ENCODE results near the gene PNMA8C. TPM values are rescaled to one million over a fixed set of nuclear protein-coding genes. Genes with fewer than 3 reads are reported as not detected.

PNMA8C gene
- total RNA-seq, 4 donors from 2014 or later = not detected

DNA sequence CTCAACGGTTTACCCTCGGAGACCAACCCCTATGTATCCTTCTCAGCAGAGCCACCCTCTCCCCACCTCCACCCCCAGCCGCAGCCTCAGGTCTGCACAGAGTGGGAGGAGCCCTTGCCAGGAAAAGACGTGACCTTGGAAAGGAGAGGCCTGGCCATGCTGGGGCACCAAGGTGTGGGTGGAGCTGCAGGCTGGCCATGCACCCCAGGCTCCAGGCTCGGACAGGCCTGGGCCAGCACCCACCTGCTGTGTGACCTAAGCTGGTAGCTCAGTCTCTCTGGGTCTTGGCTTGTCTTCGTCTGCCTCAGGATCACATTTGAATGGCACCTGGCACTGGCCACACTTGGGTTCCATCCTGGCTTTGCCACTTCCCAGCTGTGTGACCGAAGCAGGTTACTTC lies 44.9 kb downstream of the PNMA8C start:
- DNase-seq (ENCODE audit: low spot score) (no peak), ATAC-seq (ENCODE audit: low FRiP score) (no peak)
- TF ChIP-seq, protein P1, sequence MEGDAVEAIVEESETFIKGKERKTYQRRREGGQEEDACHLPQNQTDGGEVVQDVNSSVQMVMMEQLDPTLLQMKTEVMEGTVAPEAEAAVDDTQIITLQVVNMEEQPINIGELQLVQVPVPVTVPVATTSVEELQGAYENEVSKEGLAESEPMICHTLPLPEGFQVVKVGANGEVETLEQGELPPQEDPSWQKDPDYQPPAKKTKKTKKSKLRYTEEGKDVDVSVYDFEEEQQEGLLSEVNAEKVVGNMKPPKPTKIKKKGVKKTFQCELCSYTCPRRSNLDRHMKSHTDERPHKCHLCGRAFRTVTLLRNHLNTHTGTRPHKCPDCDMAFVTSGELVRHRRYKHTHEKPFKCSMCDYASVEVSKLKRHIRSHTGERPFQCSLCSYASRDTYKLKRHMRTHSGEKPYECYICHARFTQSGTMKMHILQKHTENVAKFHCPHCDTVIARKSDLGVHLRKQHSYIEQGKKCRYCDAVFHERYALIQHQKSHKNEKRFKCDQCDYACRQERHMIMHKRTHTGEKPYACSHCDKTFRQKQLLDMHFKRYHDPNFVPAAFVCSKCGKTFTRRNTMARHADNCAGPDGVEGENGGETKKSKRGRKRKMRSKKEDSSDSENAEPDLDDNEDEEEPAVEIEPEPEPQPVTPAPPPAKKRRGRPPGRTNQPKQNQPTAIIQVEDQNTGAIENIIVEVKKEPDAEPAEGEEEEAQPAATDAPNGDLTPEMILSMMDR (IDR thresholded peaks at IDR 0.05) = no peak

DNA sequence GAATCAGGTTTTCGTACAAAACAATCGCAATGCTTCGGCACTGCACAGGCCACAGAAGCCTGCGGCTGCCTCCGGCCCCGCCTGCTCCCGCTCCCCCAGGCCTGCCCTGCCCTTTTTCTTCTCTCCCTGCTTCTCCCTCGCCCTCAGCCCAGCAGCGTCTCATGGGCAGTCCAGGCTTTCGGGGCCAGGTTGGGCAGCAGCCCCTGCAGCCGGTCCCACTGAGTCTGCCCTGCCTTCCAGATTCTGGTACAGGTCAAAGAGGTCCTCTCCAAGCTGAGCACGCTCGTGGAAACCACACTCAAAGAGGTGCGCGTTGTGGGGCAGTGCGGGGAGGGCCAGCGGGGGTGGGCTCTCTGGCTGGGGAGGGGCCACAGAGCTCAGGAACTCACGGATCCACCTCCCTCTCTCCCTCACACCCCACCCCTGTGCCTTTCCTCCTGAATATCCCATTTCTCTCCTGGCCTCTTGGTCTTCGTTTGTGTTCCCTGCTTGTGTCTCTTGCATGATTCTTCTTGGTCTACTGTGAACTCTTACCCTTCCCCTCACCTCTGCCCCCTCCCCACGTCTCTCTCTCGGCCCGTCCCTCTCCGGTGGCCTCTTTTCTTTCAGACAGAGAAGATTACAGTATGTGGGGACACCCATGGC lies 45.4 kb downstream of the PNMA8C start:
- TF ChIP-seq, protein P1 (IDR thresholded peaks at IDR 0.05) = no peak
- no peak for ATAC-seq (ENCODE audit: low FRiP score)

DNA sequence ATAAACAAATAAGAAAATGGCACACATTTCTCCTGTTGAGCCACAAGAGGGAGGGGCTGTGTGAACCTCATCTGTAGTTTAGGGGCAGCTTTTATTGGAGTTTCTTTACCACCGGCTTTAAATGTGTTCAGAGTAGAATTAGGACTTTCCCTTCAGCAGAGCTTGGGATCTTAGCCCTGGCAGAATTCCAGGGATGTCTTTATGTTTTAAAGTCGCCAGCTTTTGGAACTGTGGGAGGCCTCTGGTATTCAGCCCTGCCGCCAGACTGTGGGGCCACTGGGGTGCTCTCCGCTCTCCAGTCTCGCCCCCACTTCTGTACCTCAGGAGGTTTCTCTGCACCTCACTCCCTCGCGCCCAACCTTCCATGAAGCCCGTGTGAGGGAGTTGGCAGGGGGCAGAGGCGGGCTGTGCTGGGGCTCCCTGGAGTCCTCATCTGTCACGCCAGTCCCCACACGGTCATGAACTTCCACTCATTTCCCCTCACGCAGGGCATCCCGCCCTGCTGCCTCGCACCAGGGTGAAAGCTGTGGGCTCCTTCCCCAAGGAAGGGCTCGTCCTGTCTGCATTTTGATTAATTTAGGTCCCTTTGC lies 46.9 kb downstream of the PNMA8C start:
- ATAC-seq (ENCODE audit: low FRiP score) = no peak
- DNase-seq (ENCODE audit: low spot score) = no peak
- TF ChIP-seq, protein P1 (IDR thresholded peaks at IDR 0.05) = no peak

More for the DNA sequence above, 45.4 kb downstream of the PNMA8C start:
- DNase-seq (ENCODE audit: low spot score) = no peak

DNA sequence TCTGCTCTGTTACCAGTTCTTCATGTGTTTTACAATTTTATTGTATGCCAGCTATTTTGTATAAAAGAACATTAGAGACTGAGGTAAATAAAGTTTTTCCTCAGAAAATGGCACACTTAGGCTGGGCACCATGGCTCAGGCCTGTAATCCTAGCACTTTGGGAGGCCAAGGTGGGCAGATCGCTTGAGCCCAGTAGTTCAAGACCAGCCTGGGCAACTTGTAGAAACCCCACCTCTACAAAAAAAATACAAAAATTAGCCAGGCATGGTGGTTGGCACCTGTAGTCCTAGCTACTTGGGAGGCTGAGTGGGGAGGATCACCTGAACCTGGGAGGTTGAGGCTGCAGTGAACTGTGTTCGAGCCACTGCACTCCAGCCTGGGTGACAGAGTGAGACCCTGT lies 47.4 kb downstream of the PNMA8C start:
- ATAC-seq (ENCODE audit: low FRiP score) (no peak), DNase-seq (ENCODE audit: low spot score) (no peak)
- TF ChIP-seq, protein P1 (IDR thresholded peaks at IDR 0.05) = no peak

DNA sequence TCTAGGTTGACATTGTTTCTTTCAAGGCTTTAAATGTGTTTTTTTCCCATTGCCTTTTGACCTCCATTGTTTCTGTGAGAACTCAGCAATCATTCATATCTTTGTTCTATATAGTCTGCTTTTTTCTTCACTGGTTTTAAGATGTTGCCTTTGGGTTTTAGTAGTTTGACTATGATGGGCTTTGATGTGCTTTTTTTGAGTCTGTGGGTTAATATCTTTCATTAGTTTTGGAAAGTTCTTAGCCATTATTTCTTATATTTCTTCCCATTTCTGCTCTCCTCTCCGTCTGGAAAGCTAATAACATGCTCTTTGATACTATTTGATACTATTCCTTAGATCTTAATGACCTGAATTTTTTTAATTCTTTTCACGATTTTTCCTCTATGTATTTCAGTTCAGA lies 48.0 kb downstream of the PNMA8C start:
- TF ChIP-seq, protein P1 (IDR thresholded peaks at IDR 0.05) = no peak
- no peak for DNase-seq (ENCODE audit: low spot score)
- no peak for ATAC-seq (ENCODE audit: low FRiP score)

DNA sequence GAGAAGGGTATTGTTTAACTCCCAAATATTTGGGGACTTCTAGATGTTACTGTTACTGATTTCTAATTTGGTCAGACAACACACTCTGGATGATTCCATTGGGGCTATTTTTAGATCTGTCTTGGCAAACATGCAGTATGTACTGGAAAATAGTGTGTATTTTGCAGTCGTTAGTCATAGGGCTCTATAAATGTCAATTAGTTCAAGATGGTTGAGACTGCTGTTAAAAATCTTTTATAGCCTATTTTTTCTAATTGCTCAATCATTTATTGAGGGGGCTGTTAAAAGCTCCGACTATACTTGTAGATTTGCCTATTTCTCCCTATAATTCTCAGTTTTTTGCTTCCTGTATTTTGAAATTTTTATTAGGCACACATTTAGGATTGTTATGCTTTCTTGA lies 50.5 kb downstream of the PNMA8C start:
- DNase-seq (ENCODE audit: low spot score) (no peak), ATAC-seq (ENCODE audit: low FRiP score) (no peak)
- TF ChIP-seq, protein P1 (IDR thresholded peaks at IDR 0.05) = no peak

All from omental fat pad (tissue), 4 donors.